Measurements from ENCODE around the gene CAMTA1.

Gene CAMTA1

DNA sequence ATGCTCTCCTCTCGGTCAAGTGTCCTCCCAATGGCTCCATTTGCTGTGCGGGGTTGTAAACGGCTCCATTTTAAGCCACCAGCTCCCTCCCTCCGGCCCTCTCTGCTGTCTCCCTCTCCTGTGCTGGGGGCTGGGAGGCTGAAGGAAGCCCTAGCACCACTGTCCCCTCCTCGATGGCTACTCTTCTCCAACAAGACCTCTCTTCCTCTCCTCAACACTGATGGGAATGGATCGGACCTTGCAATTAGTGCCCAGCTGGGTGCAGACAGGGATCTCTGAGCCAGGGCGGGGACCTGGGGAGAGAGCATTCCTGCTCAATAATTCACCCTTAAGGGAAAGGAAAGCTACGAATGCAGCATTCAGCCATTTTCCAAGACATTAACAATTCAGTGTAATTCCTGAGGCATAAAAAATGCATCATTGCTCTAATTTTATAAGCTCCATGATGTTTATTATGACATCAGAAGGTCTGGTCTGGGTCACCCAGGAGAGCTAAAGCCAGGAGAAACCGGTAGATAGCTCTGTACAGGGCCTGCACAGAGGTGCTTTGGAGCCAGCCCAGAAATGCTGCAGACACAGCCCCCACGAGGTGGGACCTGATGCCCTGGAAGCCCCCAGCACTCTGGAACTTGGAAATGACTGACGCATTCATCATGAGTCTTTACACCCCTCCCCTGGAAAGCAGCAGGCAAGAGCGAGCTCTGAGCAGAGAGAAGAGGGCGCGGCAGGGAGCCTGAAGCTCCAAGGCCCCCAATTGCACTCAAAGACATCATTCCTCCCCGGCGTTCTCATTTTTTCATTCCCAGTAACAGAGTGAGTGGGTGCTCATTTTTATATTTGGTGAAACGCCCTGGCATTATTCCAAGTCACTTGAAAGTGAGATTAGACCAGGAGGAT lies 909.6 kb downstream of the CAMTA1 start:
- ATAC-seq = no peak

DNA sequence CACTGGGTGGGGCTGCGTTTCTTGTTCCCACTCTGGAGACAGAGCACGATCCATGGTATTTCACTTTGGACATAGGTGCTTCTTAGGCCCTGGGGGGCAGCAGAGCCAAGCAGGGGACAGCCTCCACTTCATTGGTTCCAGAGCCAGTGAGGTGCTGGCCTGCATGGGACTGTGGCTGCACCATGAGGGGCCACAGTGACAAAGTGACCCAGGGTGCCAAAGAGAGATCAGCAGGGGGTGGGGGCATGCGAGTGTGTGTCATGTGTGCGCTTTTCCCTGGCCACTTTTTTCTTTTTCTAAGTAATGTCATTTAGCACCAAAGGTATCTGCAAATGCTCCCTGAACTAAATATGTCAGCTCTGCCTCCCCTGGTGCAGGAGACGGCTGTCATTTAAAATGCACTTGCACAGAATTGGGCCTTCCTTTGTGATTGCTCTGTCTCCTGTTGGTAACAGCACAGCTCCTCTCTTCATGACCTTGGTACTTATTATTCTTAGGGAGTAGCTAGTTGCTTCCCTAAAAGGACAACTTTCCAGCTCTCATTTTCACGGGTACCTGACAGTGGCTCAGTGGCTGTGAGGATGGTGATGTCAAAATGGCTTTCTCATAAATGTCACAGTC lies 910.4 kb downstream of the CAMTA1 start:
- TF ChIP-seq ZC3H10 (CRISPR knock-in tag; IDR thresholded peaks at IDR 0.05) = no peak
- TF ChIP-seq ZFP30 (CRISPR knock-in tag; IDR thresholded peaks at IDR 0.05) = no peak
- no peak for TF ChIP-seq TCF4 (CRISPR knock-in tag; IDR thresholded peaks at IDR 0.05; ENCODE audit: borderline replicate concordance)

More for the DNA sequence above, 909.6 kb downstream of the CAMTA1 start:
- TF ChIP-seq, protein P1, sequence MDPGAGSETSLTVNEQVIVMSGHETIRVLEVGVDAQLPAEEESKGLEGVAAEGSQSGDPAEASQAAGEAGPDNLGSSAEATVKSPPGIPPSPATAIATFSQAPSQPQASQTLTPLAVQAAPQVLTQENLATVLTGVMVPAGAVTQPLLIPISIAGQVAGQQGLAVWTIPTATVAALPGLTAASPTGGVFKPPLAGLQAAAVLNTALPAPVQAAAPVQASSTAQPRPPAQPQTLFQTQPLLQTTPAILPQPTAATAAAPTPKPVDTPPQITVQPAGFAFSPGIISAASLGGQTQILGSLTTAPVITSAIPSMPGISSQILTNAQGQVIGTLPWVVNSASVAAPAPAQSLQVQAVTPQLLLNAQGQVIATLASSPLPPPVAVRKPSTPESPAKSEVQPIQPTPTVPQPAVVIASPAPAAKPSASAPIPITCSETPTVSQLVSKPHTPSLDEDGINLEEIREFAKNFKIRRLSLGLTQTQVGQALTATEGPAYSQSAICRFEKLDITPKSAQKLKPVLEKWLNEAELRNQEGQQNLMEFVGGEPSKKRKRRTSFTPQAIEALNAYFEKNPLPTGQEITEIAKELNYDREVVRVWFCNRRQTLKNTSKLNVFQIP (CRISPR knock-in tag; IDR thresholded peaks at IDR 0.05; ENCODE audit: borderline replicate concordance, low read depth) = no peak
- TF ChIP-seq ZNF565 (CRISPR knock-in tag; conservative IDR thresholded peaks at IDR 0.05; ENCODE audit: low read depth) (no peak), SNAI2 (CRISPR knock-in tag; IDR thresholded peaks at IDR 0.05) (no peak), BACH2 (CRISPR knock-in tag; IDR thresholded peaks at IDR 0.05; ENCODE audit: borderline replicate concordance) (no peak), TOX (CRISPR knock-in tag; IDR thresholded peaks at IDR 0.05; ENCODE audit: borderline replicate concordance) (no peak), ZFP3 (CRISPR knock-in tag; IDR thresholded peaks at IDR 0.05) (no peak), RARB (CRISPR knock-in tag; IDR thresholded peaks at IDR 0.05) (no peak), ISL1 (CRISPR knock-in tag; IDR thresholded peaks at IDR 0.05) (no peak), ESRRG (CRISPR knock-in tag; IDR thresholded peaks at IDR 0.05) (no peak), CSDC2 (CRISPR knock-in tag; IDR thresholded peaks at IDR 0.05) (no peak), ZFP30 (CRISPR knock-in tag; IDR thresholded peaks at IDR 0.05) (no peak)

DNA sequence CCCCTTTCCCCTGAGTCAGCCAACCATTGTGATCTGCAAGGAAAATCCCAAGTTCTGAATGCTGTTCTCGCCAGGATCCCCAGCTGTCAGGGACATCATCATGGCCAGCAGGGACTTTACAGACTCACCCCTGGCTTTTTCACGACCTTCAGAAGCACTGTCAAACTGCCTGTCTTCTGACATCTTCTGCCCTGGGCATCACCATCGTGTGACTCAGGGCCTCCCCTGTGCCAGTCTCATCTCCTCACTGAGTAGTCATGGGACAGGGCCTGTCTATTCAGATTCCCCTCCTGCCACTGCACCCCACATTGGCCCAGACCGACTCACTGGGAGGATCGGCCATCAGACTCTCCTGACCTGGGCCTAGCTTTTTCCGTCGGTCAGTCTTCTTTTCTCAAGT lies 913.4 kb downstream of the CAMTA1 start:
- ATAC-seq = no peak

More for the DNA sequence above, 910.4 kb downstream of the CAMTA1 start:
- no peak for ATAC-seq

More for the DNA sequence above, 913.4 kb downstream of the CAMTA1 start:
- TF ChIP-seq ESRRG (CRISPR knock-in tag; IDR thresholded peaks at IDR 0.05) = no peak
- TF ChIP-seq ZFP30 (CRISPR knock-in tag; IDR thresholded peaks at IDR 0.05) = no peak
- TF ChIP-seq ZNF70 (CRISPR knock-in tag; IDR thresholded peaks at IDR 0.05) = no peak
- no peak for TF ChIP-seq ARNTL (CRISPR knock-in tag; IDR thresholded peaks at IDR 0.05; ENCODE audit: borderline replicate concordance, low read depth)
- TF ChIP-seq OSR1 (CRISPR knock-in tag; IDR thresholded peaks at IDR 0.05) = no peak
- no peak for TF ChIP-seq ZNF565 (CRISPR knock-in tag; conservative IDR thresholded peaks at IDR 0.05; ENCODE audit: low read depth)
- no peak for TF ChIP-seq PPARA (CRISPR knock-in tag; IDR thresholded peaks at IDR 0.05; ENCODE audit: borderline replicate concordance)
- no peak for TF ChIP-seq CSDC2 (CRISPR knock-in tag; IDR thresholded peaks at IDR 0.05)
- TF ChIP-seq, protein P2, sequence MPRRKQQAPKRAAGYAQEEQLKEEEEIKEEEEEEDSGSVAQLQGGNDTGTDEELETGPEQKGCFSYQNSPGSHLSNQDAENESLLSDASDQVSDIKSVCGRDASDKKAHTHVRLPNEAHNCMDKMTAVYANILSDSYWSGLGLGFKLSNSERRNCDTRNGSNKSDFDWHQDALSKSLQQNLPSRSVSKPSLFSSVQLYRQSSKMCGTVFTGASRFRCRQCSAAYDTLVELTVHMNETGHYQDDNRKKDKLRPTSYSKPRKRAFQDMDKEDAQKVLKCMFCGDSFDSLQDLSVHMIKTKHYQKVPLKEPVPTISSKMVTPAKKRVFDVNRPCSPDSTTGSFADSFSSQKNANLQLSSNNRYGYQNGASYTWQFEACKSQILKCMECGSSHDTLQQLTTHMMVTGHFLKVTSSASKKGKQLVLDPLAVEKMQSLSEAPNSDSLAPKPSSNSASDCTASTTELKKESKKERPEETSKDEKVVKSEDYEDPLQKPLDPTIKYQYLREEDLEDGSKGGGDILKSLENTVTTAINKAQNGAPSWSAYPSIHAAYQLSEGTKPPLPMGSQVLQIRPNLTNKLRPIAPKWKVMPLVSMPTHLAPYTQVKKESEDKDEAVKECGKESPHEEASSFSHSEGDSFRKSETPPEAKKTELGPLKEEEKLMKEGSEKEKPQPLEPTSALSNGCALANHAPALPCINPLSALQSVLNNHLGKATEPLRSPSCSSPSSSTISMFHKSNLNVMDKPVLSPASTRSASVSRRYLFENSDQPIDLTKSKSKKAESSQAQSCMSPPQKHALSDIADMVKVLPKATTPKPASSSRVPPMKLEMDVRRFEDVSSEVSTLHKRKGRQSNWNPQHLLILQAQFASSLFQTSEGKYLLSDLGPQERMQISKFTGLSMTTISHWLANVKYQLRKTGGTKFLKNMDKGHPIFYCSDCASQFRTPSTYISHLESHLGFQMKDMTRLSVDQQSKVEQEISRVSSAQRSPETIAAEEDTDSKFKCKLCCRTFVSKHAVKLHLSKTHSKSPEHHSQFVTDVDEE (CRISPR knock-in tag; IDR thresholded peaks at IDR 0.05) = no peak
- TF ChIP-seq, protein P1 (CRISPR knock-in tag; IDR thresholded peaks at IDR 0.05; ENCODE audit: borderline replicate concordance, low read depth) = no peak
- TF ChIP-seq ISL1 (CRISPR knock-in tag; IDR thresholded peaks at IDR 0.05) = no peak
- TF ChIP-seq RARB (CRISPR knock-in tag; IDR thresholded peaks at IDR 0.05) = no peak
- TF ChIP-seq BACH2 (CRISPR knock-in tag; IDR thresholded peaks at IDR 0.05; ENCODE audit: borderline replicate concordance) = no peak
- TF ChIP-seq, protein P3, sequence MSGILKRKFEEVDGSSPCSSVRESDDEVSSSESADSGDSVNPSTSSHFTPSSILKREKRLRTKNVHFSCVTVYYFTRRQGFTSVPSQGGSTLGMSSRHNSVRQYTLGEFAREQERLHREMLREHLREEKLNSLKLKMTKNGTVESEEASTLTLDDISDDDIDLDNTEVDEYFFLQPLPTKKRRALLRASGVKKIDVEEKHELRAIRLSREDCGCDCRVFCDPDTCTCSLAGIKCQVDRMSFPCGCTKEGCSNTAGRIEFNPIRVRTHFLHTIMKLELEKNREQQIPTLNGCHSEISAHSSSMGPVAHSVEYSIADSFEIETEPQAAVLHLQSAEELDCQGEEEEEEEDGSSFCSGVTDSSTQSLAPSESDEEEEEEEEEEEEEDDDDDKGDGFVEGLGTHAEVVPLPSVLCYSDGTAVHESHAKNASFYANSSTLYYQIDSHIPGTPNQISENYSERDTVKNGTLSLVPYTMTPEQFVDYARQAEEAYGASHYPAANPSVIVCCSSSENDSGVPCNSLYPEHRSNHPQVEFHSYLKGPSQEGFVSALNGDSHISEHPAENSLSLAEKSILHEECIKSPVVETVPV (CRISPR knock-in tag; IDR thresholded peaks at IDR 0.05) = no peak
- no peak for TF ChIP-seq TCF4 (CRISPR knock-in tag; IDR thresholded peaks at IDR 0.05; ENCODE audit: borderline replicate concordance)
- TF ChIP-seq, protein P4, sequence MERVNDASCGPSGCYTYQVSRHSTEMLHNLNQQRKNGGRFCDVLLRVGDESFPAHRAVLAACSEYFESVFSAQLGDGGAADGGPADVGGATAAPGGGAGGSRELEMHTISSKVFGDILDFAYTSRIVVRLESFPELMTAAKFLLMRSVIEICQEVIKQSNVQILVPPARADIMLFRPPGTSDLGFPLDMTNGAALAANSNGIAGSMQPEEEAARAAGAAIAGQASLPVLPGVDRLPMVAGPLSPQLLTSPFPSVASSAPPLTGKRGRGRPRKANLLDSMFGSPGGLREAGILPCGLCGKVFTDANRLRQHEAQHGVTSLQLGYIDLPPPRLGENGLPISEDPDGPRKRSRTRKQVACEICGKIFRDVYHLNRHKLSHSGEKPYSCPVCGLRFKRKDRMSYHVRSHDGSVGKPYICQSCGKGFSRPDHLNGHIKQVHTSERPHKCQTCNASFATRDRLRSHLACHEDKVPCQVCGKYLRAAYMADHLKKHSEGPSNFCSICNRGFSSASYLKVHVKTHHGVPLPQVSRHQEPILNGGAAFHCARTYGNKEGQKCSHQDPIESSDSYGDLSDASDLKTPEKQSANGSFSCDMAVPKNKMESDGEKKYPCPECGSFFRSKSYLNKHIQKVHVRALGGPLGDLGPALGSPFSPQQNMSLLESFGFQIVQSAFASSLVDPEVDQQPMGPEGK (CRISPR knock-in tag; IDR thresholded peaks at IDR 0.05; ENCODE audit: borderline replicate concordance) = no peak
- TF ChIP-seq ZFP3 (CRISPR knock-in tag; IDR thresholded peaks at IDR 0.05) = no peak
